HG02840 (cell line): ENCODE results near the gene FAM32A.
A peak's percentile ranks its signal among the peaks of the same experiment; 100 is the strongest.
"Not testable (repeated sequence)": the region's sequence is repeated elsewhere in the genome, so short reads cannot be mapped to it uniquely, and the experiment has no call there.

ENCODE experiments used
- ATAC-seq: cut with Tn5 transposase; IDR thresholded peaks from one replicate; pipeline ENCODE4 v1.9.1; 2021; ENCODE audit warnings: mild to moderate bottlenecking, moderate library complexity, moderate number of reproducible peaks; ENCODE audit not compliant: unreplicated experiment, low FRiP score

Gene FAM32A

GRCh38 chr19:16161840-16162239 is 23.4 kb upstream of the FAM32A start:
- no peak for ATAC-seq

GRCh38 chr19:16164222-16164890 is 20.9 kb upstream of the FAM32A start:
- ATAC-seq, result no peak

GRCh38 chr19:16166417-16166816 is 18.8 kb upstream of the FAM32A start:
- ATAC-seq, result no peak

GRCh38 chr19:16167055-16167454 is 18.2 kb upstream of the FAM32A start:
- ATAC-seq, result no peak

DNA sequence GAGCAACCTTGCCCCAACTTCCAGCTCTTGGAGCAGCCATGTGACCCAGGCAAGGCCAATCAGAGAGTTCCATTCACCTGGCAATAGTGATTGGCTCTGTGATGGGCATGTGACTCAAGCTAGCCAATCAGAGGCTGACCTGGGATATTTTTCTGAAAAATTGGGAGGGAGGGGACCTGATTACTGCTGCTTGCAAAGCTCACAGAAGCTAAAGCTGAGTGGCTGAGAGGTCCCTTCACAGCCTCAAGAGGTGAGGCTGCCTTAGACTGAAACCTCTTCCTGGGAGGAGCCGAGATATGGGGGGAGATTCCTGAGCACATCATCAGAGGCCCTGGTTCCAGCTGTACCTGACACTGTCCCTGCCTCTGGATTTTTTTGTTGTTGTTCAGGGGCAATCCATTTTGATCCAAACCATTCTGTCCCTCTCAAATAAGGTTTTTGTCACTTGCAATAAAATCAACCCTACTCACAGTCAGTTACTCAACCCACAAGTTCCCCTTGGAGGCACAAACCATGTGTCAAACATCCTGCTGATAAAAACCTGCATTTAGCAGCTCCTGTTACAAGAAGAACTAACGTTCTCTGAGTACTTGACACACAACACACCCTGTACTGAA is 16.6 kb upstream of the FAM32A start:
- ATAC-seq, result no peak

DNA sequence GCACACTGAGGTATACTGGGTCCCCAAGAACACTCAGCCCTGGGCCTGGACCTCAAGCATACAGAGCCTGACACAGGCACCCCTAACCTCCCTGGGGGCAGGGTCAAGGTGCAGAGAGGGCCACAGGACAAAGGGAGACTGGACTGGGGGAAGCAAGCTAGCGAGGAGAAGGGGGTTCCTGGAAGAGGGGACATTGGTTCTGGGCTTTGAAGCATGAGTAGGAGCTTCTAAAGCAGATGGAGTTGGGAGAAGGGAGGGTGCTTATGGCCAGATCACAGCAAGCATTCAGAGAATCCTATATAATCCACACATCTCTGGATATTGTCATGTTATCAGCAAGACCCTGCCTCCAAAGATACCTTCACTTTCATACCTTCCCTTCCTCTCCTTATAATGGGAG is 15.1 kb upstream of the FAM32A start:
- no peak for ATAC-seq

DNA sequence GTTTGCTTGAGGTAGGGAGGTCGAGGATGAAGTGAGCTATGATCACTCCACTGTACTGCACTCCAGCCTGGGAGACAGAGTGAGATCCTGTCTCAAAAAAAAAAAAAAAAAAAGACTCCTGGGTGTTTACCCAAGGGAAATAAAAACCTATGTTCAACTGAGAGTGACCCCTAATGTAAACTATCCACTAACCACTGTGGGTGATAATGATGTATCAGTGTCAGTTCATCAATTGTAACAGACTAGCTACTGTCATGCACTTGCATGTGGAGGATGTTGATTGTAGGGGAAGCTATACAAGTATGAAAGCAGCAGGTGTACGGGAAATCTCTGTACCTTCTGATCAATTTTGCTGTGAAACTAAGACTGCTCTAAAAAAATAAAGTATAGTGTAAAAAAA is 9.3 kb upstream of the FAM32A start:
- no peak for ATAC-seq

DNA sequence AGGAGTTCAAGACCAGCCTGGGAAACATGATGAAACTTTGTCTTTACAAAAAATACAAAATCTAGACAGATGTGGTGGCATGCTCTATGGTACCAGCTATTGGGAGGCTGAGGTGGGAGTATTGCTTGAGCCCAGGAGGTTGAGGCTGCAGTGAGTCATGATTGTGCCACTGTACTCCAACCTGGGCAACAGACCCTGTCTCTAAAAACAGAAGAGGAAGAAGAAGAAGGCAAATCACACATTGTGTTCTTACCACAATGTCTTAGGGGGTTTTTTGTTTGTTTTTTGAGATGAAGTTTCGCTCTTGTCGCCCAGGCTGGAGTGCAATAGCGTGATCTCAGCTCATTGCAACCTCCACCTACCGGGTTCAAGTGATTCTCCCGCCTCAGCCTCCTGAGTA is 6.3 kb upstream of the FAM32A start:
- ATAC-seq, result not testable (repeated sequence)

DNA sequence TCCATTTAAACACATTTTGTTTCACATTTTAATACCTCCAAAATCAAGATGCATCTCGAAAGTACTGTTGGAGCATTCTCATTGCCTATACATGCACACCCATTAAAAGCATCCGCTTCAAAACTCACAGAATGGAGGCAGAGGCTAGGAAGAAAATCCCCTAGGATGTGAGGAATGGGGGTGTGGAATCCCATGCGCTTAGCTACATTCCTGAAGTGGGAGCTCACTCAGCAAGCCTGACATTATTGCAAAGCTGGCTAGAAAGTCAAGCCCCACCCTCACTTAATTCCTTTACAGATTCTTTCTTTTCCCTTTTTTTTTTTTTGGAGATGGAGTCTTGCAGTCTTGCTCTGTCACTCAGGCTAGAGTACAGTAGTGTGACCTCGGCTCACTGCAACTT is 4.6 kb upstream of the FAM32A start:
- ATAC-seq, result no peak

DNA sequence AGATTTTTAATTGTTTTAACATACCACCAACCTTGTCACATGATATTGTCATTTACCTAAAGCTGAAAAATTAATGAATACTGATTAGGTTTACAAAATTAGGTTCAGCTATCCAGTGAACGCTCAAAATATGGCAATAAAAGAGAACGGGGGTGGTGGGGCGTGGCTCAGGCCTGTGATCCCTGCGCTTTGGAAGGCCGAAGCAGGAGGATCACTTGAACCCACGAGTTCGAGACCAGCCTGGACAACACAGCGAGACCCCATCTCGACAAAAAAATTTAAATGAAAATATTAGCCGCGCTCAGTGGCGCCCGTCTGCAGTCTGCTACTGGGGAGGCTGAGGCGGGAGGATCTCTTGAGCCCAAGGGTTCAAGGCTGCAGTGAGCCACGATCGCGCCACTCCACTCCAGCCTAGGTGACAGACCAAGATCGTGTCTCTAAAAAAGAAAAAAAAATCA is 516 bp upstream of the FAM32A start:
- ATAC-seq, result no peak

GRCh38 chr19:16185768-16186123 is 536 bp downstream of the FAM32A start:
- peak; percentile 10 for ATAC-seq

GRCh38 chr19:16188521-16188920 is 3.3 kb downstream of the FAM32A start:
- ATAC-seq, result no peak

- no peak for ATAC-seq
These were observed 5.0 kb downstream of the FAM32A start for GRCh38 chr19:16190198-16190597.

DNA sequence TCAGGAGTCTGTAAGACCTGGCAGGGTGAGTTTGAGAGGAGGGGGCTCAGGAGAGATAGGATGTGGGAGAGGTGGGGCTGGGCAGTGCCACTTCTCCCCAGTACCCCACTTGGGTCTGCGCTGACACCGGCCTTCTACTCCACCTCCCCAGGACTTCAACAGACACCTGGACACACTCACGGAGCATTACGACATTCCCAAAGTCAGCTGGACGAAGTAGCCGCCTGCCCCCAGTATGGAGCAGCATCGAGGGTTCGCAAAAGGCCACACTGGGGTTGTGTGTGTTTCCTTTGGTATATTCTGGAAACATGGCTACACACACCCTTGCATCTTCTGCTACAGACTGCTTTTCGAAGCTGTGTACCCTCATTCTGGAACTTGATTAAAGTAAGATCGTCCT is 5.5 kb downstream of the FAM32A start:
- no peak for ATAC-seq

GRCh38 chr19:16191216-16191908 is 6.2 kb downstream of the FAM32A start:
- ATAC-seq, result no peak

- no peak for ATAC-seq
These were observed 8.3 kb downstream of the FAM32A start for GRCh38 chr19:16193466-16193865.

GRCh38 chr19:16197188-16197621 is 12.0 kb downstream of the FAM32A start:
- peak; percentile 6 for ATAC-seq

- ATAC-seq, result peak; percentile 88
These were observed 12.6 kb downstream of the FAM32A start, which contains the start of gene AP1M1 for GRCh38 chr19:16197622-16198369. AP1M1 (plus strand) TSS chr19:16197911; CDS start chr19:16198027, 116 bp downstream.

- ATAC-seq, result no peak
These were observed 13.1 kb downstream of the FAM32A start for GRCh38 chr19:16198370-16198651.

- no peak for ATAC-seq
These were observed 14.2 kb downstream of the FAM32A start for GRCh38 chr19:16199275-16199932.
